ENCODE data around the gene LRMDA.

DNA sequence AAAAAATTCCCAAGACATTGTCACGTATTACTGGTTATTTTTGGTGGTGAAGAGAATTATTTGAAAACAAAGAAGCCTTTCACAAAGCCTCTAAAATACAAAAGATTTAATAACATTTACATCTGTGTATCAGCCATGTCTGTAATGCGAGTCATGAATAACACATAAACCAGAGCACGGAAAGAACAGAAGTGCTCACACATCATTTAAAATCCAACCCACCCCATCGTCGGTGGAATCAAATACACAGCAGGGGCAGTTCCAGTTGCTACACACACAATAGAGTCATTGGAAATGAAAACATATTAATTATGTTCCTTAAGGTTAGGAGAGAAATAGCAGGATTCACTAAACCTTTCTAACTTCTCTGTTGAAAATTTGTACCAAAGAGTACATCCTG lies 1108.9 kb downstream of the LRMDA start:
- TF ChIP-seq POLR2A (IDR thresholded peaks at IDR 0.05): no peak
- TF ChIP-seq CTCF (IDR thresholded peaks at IDR 0.05): no peak

All from body of pancreas (tissue), 4 donors.